Lung (tissue), 12 donors: ENCODE measurements around the gene RABL6. TPM values are rescaled to one million over a fixed set of nuclear protein-coding genes. Genes with fewer than 3 reads are reported as not detected.
A peak's percentile ranks its signal among the peaks of the same experiment; 100 is the strongest.

ENCODE experiments used
- ATAC-seq: fragments of 200-7000 bp; cut with Tn5 transposase; one replicate; pipeline ENCODE4 v1.9.1; 2020; ENCODE audit warnings: moderate number of reproducible peaks; ENCODE audit not compliant: insufficient read depth, low FRiP score
- DNase-seq, 3 donors: peaks; one replicate each; pipeline ENCODE4 v3.0.0-alpha.2; 2013 to 2017
- H3K27ac ChIP-seq, 2 donors: one replicate each; pipeline ENCODE4 v1.5.1; 2013; ENCODE audit warnings: mild to moderate bottlenecking in 2 of 2, moderate library complexity in 2 of 2, control low read depth in 1 of 2, inconsistent platforms in 1 of 2, low read depth in 1 of 2, low read length in 1 of 2
- H3K27me3 ChIP-seq, 3 donors: one replicate each; pipeline ENCODE4 v1.5.1; 2013; ENCODE audit warnings: low read length in 2 of 3; ENCODE audit not compliant: control insufficient read depth in 3 of 3, insufficient read depth in 3 of 3
- H3K36me3 ChIP-seq, 4 donors: one replicate each; pipeline ENCODE4 v1.5.1; 2013; ENCODE audit warnings: low read length in 4 of 4, mild to moderate bottlenecking in 1 of 4, moderate library complexity in 1 of 4; ENCODE audit not compliant: control insufficient read depth in 4 of 4, insufficient read depth in 4 of 4
- H3K4me1 ChIP-seq, 5 donors: one replicate each; pipeline ENCODE4 v1.5.1; 2013; ENCODE audit warnings: low read length in 5 of 5, mild to moderate bottlenecking in 2 of 5, moderate library complexity in 1 of 5; ENCODE audit not compliant: control insufficient read depth in 5 of 5, insufficient read depth in 5 of 5
- H3K4me3 ChIP-seq: one replicate; pipeline ENCODE4 v1.5.1; 2013; ENCODE audit warnings: mild to moderate bottlenecking, control low read depth, moderate library complexity
- H3K9ac ChIP-seq, 2 donors: one replicate each; pipeline ENCODE4 v1.5.1; 2013; ENCODE audit warnings: low read length in 2 of 2, control low read depth in 1 of 2; ENCODE audit not compliant: insufficient read depth in 1 of 2
- H3K9me3 ChIP-seq, 4 donors: one replicate each; pipeline ENCODE4 v1.5.1; 2013; ENCODE audit warnings: low read length in 3 of 4, mild to moderate bottlenecking in 1 of 4, moderate library complexity in 1 of 4; ENCODE audit not compliant: control insufficient read depth in 4 of 4, insufficient read depth in 3 of 4
- CTCF ChIP-seq: IDR thresholded peaks from 2 replicates; pipeline ENCODE4 v1.5.1; 2012; ENCODE audit warnings: mild to moderate bottlenecking; ENCODE audit errors: control extremely low read depth, extremely low read depth
- WGBS, 2 donors: extraction: QIAGEN DNeasy Blood & Tissue Kit; methylation state at CpG; one replicate each; pipeline ENCODE4 v1.1.7; 2013; 5-methylcytosine and 5-hydroxymethylcytosine counted together
- polyA plus RNA-seq, 2 donors: library from polyadenylated mRNA; stranded (reverse); fragments of 200-250 nt; gene quantifications; one replicate each; pipeline ENCODE4 v1.2.1, GENCODE V29; 2013
- total RNA-seq, 2 donors: library from RNA; depleted of rRNA in 1 of 2; stranded (reverse); fragments of >200 nt in 1 of 2; gene quantifications; one replicate each; pipeline ENCODE4 v1.2.1, GENCODE V29; 2014 to 2021
- donor health status: control.
- donor health status: control.
- donor health status: Bipolar disorder and iron deficiency.
- donor health status: healthy.
- donor health status: DM: yes; HTN: yes; CAD: no.

RABL6 gene
- total and polyA plus RNA-seq, 4 donors = 36.4 to 87.8 (median 62.2) TPM

GRCh38 chr9:136806067-136806466 lies 1.7 kb upstream of the RABL6 start:
- Histone ChIP-seq H3K27me3 (peaks cover 0 to 7% (median 3%) of the 10 kb centered on the region in 3 donors), H3K4me1 (peaks cover 0 to 25% (median 4%) of the 10 kb centered on the region in 5 donors), H3K9me3 (no peaks in the 10 kb centered on the region), H3K27ac (no peak overlapping the region), H3K36me3 (peaks cover 0 to 5% (median under 1%) of the 10 kb centered on the region in 4 donors), H3K4me3 (no peak overlapping the region), H3K9ac (no peak overlapping the region)
- 96 to 97% methylated on average over 10 of the region's 10 CpGs for WGBS, 2 donors
- TF ChIP-seq CTCF = no peak
- ATAC-seq (no peak), DNase-seq (no peak)

DNA sequence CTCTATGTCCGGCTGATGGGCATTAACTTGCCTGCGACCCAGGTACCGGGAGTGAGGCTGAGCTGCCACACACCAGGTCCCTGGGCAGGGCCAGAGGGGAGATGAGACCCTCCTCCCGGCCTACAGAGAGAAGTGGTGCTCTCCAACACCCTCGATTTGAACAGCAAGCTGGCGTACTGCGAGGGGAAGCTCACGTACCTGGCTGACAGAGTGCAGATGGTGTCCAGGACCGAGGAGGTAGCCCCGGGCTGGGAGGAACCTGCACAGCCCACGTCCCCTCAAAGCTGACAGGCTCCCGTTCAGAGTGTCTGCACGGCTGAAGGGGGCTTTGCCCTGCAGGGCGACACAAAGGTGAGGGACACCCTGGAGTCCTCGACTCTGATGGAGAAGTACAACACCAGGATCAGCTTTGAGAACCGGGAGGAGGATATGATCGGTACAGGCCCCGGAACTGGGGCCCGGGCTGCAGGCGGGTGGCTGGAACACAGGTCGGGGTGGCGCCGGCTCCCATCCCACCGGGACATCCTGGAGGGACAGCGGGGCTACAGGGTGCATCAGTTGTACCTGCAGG lies 1.0 kb upstream of the RABL6 start:
- H3K4me1 ChIP-seq = peaks cover 0 to 25% (median 4%) of the 10 kb centered on the region in 5 donors
- peaks cover 0 to 7% (median 3%) of the 10 kb centered on the region in 3 donors for H3K27me3 ChIP-seq
- WGBS, 2 donors = 74 to 83% methylated on average over 25 of the region's 25 CpGs
- H3K9me3 ChIP-seq = no peaks in the 10 kb centered on the region
- no peak for TF ChIP-seq CTCF
- H3K4me3 ChIP-seq = peak overlapping the region; percentile 92
- H3K36me3 ChIP-seq = peaks cover 0 to 5% (median under 1%) of the 10 kb centered on the region in 4 donors
- no peak for ATAC-seq
- no peak overlapping the region for H3K9ac ChIP-seq
- no peak overlapping the region for H3K27ac ChIP-seq
- DNase-seq = no peak

GRCh38 chr9:136808075-136808805 lies 492 bp downstream of the RABL6 start:
- Histone ChIP-seq H3K9me3 (no peaks in the 10 kb centered on the region), H3K4me1 (peaks cover 0 to 25% (median 4%) of the 10 kb centered on the region in 5 donors), H3K4me3 (peak overlapping the region; percentile 92), H3K27me3 (no peaks in the 10 kb centered on the region), H3K36me3 (peaks cover 0 to 7% (median under 1%) of the 10 kb centered on the region in 4 donors), H3K27ac (peak overlapping the region; percentile 58 to 94), H3K9ac (no peak overlapping the region)
- peak in 2 of 3 donors; percentile 26 to 40 for DNase-seq
- no peak for ATAC-seq
- TF ChIP-seq CTCF = no peak
- 0 to 1% methylated on average over 47 to 93 of the region's 93 CpGs for WGBS, 2 donors
